CD4-positive, alpha-beta T cell treated with Interleukin-10 for 1 hour (primary cell): ENCODE results near the gene DARS1.

ENCODE experiments used
- DNase-seq: peaks from one replicate; pipeline ENCODE4 v3.0.0-alpha.2; 2020

The DARS1 gene

DNA sequence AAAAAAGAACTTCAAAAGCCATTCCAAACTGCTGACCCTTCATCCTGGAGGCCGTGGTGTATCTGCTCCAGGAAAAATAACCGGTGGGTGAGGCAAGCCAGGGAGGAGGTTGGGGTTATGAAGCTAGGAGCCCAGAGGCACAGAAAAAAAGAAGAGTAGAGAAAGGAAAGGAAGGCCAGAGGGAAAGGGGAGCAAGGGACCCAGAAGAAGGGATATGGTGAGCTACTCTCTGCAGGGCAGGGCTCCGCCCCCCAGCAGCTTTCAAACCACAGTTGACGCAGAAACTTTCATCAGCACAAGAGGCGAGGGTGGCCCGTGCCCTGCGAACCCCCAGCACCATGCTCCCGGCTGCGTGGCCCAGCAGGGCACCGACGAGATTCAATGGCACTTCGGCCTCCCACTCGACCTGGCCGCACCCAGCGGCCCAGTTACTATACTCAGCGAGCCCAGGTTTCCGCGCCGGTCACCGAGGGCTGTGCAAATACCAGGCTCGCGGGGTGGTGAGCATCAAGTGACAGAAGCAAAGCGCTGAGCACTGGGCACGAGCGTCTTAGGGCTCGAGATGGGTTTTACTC is 109.8 kb downstream of the DARS1 start:
- peak; percentile 74 for DNase-seq

DNA sequence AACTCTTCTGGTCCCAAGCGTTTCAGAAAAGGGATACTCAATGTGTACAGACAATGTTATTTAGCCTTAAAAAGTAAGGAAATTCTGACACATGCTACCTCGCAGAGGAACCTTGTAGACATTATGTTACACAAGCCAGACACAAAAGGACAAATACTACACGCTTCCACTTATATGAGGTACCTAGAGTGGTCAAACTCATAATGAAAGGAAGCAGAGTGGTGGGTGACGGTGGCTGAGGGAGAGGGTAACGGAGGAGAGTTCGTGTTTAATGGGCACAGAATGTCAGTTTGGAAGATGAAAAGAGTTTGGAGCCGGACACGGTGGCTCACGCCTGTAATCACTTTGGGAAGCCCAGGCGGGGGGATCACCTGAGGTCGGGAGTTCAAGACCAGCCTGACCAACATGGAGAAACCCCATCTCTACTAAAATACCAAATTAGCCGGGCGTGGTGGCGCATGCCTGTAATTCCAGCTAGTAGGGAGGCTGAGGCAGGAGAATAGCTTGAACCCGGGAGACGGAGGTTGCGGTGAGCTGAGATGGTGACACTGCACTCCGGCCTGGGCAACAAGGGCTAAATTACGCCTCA is 110.6 kb downstream of the DARS1 start:
- no peak for DNase-seq

DNA sequence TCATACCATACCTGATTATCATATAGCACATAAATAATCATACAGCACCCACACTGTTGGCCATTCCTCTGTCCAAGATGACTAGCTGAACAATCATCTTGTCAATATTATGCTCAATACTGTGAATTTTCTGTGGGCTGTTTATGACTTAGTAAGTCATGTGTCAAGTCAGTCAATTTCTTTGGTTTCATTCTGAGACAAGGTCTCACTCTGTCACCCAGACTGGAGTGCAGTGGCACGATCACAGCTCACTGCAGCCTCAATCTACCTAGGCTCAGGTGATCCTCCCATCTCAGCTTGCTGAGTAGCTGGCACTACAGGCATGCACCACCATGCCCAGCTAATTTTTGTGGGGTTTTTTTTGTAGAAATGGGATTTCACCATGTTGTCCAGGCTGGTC is 114.9 kb downstream of the DARS1 start:
- no peak for DNase-seq

DNA sequence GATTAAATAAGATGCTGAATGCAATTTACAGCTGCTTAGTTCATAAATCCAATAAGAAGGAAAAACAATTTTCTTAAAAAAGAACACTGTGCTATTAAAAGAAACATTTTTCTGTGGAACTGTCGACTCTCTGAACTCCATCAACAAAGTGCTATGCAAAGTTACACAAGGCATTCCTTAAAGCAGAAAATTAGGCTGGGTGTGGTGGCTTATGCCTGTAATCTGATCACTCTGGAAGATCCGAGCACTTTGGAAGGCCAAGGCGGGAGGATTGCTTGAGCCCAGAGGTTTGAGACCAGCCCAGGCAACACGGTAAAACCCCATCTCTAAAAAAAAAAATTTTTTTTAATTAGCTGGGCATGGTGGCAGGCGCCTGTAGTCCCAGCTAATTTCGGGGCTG is 122.2 kb downstream of the DARS1 start:
- no peak for DNase-seq

DNA sequence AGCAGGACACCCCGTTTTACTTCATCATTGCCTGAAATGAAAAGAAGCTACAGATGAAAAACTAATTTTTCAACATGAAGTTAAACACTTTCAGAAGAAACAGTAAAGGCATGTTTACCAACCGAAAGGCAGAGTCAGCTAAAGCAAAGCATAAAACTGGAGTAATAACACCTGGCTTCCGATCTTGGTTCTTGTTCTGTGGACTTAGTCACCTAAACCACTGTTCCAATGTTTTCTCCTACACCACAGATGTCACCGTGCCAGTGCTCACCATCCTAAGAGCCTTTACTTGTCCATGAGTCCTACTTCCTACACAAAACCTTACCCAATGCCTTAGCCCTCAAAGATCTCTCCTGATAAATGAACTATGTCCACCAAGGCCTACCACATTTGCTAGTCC is 122.7 kb downstream of the DARS1 start:
- DNase-seq, result no peak
